ENCODE results near the gene RCN1. TPM values are rescaled to one million over a fixed set of nuclear protein-coding genes. Genes with fewer than 3 reads are reported as not detected.

RCN1 gene
- total RNA-seq, 1 donor from 2014 or later = 86.8 TPM

- H3K9me3 ChIP-seq = no peaks in the 10 kb centered on the region
- no peaks in the 10 kb centered on the region for H3K27me3 ChIP-seq
- DNase-seq (no peak), ATAC-seq (no peak)
- no peak overlapping the region for H3K27ac ChIP-seq
- no peaks in the 10 kb centered on the region for H3K4me1 ChIP-seq
- peaks cover 18% of the 10 kb centered on the region for H3K36me3 ChIP-seq
- intact Hi-C loops (cut with DNase I) = no loop called here
- H3K4me3 ChIP-seq = no peak overlapping the region
- TF ChIP-seq CTCF (IDR thresholded peaks at IDR 0.05) = no peak
Observed at GRCh38 chr11:32109138-32109537, 18.3 kb downstream of the RCN1 start.

GRCh38 chr11:32109592-32109991, 18.7 kb downstream of the RCN1 start:
- no peak for DNase-seq
- H3K4me1 ChIP-seq = no peaks in the 10 kb centered on the region
- no peak overlapping the region for H3K4me3 ChIP-seq
- ATAC-seq = no peak
- peaks cover 13% of the 10 kb centered on the region for H3K36me3 ChIP-seq
- no peaks in the 10 kb centered on the region for H3K9me3 ChIP-seq
- intact Hi-C loops (cut with DNase I) = no loop called here
- no peak overlapping the region for H3K27ac ChIP-seq
- no peaks in the 10 kb centered on the region for H3K27me3 ChIP-seq
- no peak for TF ChIP-seq CTCF (IDR thresholded peaks at IDR 0.05)

- ATAC-seq (no peak), DNase-seq (no peak)
- H3K27me3 ChIP-seq = no peaks in the 10 kb centered on the region
- intact Hi-C loops (cut with DNase I) = no loop called here
- no peak overlapping the region for H3K4me3 ChIP-seq
- H3K27ac ChIP-seq = no peak overlapping the region
- H3K36me3 ChIP-seq = peaks cover 5% of the 10 kb centered on the region
- TF ChIP-seq CTCF (IDR thresholded peaks at IDR 0.05) = no peak
- H3K9me3 ChIP-seq = no peaks in the 10 kb centered on the region
- H3K4me1 ChIP-seq = no peaks in the 10 kb centered on the region
Observed at GRCh38 chr11:32110795-32111194, 19.9 kb downstream of the RCN1 start.

GRCh38 chr11:32113200-32113919, 22.5 kb downstream of the RCN1 start:
- Histone ChIP-seq H3K36me3 (no peaks in the 10 kb centered on the region), H3K27ac (no peak overlapping the region), H3K4me3 (no peak overlapping the region), H3K9me3 (no peaks in the 10 kb centered on the region), H3K4me1 (no peaks in the 10 kb centered on the region), H3K27me3 (no peaks in the 10 kb centered on the region)
- DNase-seq (no peak), ATAC-seq (no peak)
- no peak for TF ChIP-seq CTCF (IDR thresholded peaks at IDR 0.05)
- intact Hi-C loops (cut with DNase I) = no loop called here

GRCh38 chr11:32113920-32114203, 23.0 kb downstream of the RCN1 start:
- Histone ChIP-seq H3K4me3 (no peak overlapping the region), H3K27ac (no peak overlapping the region), H3K4me1 (no peaks in the 10 kb centered on the region), H3K27me3 (no peaks in the 10 kb centered on the region), H3K9me3 (no peaks in the 10 kb centered on the region), H3K36me3 (no peaks in the 10 kb centered on the region)
- no peak for ATAC-seq
- intact Hi-C loops (cut with DNase I) = no loop called here
- TF ChIP-seq CTCF (IDR thresholded peaks at IDR 0.05) = no peak
- no peak for DNase-seq

GRCh38 chr11:32115446-32115845, 24.6 kb downstream of the RCN1 start:
- Histone ChIP-seq H3K36me3 (no peaks in the 10 kb centered on the region), H3K27ac (no peak overlapping the region), H3K4me1 (no peaks in the 10 kb centered on the region), H3K4me3 (no peak overlapping the region), H3K27me3 (no peaks in the 10 kb centered on the region), H3K9me3 (no peaks in the 10 kb centered on the region)
- TF ChIP-seq CTCF (IDR thresholded peaks at IDR 0.05) = no peak
- DNase-seq (no peak), ATAC-seq (no peak)
- intact Hi-C loops (cut with DNase I) = no loop called here

All from upper lobe of right lung (tissue), 1 donor.